ENCODE data around the gene STXBP6.
"Not testable (repeated sequence)": the region's sequence is repeated elsewhere in the genome, so short reads cannot be mapped to it uniquely, and the experiment has no call there.

The STXBP6 gene

DNA sequence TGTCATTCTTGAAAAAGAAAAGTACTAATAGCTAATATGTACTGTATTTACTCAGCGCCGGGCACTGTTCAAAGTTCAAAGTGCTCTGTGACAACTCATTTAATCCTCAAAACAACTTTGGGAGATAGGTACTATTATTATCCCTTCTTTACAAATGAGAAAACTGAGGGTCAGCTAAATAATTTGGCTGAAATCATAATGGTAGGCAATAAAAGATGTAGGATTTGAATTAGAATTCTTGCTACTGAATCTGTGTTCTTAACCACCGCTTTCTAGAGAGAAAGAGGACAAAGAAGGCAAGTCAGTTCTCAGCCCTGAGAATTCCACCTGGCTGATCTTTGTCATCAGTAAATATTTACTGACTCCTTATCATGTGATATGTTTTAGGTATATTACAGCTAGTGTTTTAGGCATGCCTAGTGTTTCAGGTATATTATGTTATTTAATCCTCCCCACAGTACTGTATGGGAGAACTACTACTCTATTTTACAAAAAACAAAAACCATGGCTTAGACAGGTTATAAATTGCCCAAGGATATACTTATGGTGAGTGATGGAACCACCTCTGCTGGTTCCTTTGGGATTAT lies 210.2 kb downstream of the STXBP6 start:
- FAIRE-seq: no peak
- TF ChIP-seq POLR2AphosphoS5 (IDR thresholded peaks at IDR 0.05; ENCODE audit: low read depth, low read length) (no peak), POLR2A (IDR thresholded peaks at IDR 0.05; ENCODE audit: low read depth, low read length) (no peak), TAF1 (IDR thresholded peaks at IDR 0.05; ENCODE audit: borderline replicate concordance, low read depth, low read length) (no peak)
- no peak for DNase-seq (ENCODE audit: insufficient read length)

DNA sequence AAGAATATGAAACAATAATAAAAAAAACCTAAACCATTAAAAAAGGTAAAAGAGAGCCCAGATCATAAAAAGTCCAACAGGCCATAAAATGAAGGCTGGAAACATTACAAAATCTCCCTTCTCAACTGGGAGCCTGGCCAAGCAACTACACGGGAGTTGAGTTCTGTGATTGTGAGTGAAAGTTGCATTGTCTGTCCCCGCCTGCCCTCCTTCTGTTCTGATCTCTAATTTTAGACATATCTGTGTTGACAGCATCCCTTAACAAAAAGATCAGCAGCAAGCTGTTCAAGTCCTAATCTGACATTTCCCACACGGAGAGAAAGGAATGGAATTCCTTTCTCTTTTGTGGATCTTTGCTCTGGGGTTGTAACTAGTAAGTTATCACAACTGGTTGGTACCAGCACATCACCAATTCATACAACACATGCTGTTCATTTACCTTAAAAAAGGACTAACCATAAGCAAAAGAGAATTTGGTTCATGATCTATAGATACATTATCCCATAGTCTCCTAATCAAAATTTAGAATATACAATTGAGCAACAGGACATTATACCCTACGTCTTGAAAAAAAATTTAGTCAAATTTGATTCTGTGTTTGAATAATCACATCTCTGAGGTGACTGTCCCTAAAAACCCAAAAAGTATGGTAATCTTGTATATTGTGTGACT lies 210.9 kb downstream of the STXBP6 start:
- FAIRE-seq (no peak), DNase-seq (ENCODE audit: insufficient read length) (no peak)
- TF ChIP-seq POLR2A (IDR thresholded peaks at IDR 0.05; ENCODE audit: low read depth, low read length) (no peak), POLR2AphosphoS5 (IDR thresholded peaks at IDR 0.05; ENCODE audit: low read depth, low read length) (no peak), TAF1 (IDR thresholded peaks at IDR 0.05; ENCODE audit: borderline replicate concordance, low read depth, low read length) (no peak)

DNA sequence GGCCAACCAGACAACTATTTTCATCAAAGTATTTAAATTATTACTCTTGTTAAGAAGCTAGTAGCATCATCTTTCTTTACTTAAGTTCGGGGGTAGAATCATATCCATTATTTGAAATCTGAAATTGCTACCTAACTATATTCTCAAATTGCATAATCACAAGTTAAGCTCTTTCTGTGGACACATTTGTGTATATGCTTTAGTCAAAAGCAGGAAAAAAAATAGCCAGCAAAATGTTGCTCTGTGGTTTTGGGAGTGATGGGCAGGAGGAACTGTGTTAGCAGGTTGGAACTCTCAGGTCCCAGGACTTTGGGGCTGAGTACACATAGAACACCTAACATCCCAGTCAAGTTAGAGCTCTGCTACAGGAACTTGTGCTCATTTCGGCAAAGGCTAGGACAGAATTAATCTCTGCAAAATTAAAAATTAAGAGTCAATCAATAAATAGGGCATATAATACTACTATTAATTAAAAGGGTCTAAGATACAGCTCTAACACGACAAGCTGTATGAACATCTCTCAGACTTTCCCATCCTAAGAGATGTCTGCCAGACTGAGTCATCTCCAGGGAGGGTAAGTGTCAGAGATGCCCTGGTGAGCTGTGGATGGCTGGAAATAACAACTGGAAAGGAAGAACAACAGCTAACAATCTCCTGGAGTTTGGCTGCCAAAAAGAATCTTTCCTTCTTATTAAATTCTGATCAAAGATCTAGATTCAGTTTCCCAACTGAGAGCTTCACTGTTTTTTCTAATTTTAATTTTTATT lies 212.5 kb downstream of the STXBP6 start:
- TF ChIP-seq POLR2AphosphoS5 (IDR thresholded peaks at IDR 0.05; ENCODE audit: low read depth, low read length) (no peak), TAF1 (IDR thresholded peaks at IDR 0.05; ENCODE audit: borderline replicate concordance, low read depth, low read length) (no peak), POLR2A (IDR thresholded peaks at IDR 0.05; ENCODE audit: low read depth, low read length) (no peak)
- DNase-seq (ENCODE audit: insufficient read length) (no peak), FAIRE-seq (no peak)

DNA sequence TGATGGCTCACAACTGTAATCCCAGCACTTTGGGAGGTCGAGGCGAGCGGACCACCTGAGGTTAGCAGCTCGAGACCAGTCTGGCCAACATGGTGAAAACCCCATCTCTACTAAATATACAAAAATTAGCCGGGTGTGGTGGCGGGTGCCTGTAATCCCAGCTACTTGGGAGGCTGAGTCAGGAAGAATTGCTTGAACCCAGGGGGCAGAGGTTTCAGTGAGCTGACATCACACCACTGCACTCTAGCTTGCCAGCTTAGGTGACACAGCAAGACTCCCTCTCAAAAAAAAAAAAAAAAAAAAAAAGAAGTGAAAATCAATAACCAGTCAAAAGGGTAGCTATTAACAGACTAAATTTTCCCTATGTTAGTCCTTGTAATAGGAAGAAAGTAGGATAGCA lies 213.6 kb downstream of the STXBP6 start:
- DNase-seq (ENCODE audit: insufficient read length); FAIRE-seq: not testable (repeated sequence)

DNA sequence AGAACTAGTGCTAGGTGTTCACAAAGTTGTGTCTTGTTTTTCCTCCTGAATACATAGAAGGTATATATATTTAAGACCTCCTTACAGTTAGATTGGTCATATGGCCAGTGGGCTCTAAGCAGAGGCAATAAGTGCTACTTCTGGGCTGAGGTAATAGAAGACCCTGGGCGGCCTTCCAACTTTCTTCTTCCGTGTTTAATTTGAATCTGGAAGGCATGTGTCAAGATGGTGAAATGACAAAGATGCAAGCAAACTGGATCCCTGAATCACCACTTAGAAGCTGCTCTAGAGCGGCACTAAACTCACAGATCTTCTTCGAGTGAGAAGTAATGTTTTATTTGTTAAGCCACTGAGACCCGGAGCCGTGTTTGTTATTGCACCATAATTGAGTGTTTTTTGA lies 215.0 kb downstream of the STXBP6 start:
- FAIRE-seq: no peak
- no peak for DNase-seq (ENCODE audit: insufficient read length)
- TF ChIP-seq POLR2A (IDR thresholded peaks at IDR 0.05; ENCODE audit: low read depth, low read length): no peak
- no peak for TF ChIP-seq POLR2AphosphoS5 (IDR thresholded peaks at IDR 0.05; ENCODE audit: low read depth, low read length)
- TF ChIP-seq TAF1 (IDR thresholded peaks at IDR 0.05; ENCODE audit: borderline replicate concordance, low read depth, low read length): no peak

DNA sequence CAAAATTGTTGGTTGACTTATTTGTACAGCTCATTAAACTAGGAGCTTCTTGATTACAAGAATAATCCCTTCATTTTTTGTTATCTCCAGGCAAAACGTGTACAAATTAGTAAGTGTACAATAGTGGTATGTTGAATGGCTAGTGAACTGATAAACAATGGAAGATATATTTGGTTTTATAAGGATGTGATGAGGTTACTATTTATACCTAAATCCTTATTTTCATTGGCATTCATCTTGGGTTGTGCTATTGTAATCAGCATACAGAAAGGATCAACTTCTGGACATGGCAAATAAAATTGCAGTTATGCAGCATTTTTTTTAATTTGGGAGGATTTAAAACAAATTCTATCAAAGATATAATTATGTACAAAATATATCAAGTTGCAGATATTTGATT lies 216.6 kb downstream of the STXBP6 start:
- DNase-seq (ENCODE audit: insufficient read length) (no peak), FAIRE-seq (no peak)
- no peak for TF ChIP-seq TAF1 (IDR thresholded peaks at IDR 0.05; ENCODE audit: borderline replicate concordance, low read depth, low read length)
- no peak for TF ChIP-seq POLR2A (IDR thresholded peaks at IDR 0.05; ENCODE audit: low read depth, low read length)

DNA sequence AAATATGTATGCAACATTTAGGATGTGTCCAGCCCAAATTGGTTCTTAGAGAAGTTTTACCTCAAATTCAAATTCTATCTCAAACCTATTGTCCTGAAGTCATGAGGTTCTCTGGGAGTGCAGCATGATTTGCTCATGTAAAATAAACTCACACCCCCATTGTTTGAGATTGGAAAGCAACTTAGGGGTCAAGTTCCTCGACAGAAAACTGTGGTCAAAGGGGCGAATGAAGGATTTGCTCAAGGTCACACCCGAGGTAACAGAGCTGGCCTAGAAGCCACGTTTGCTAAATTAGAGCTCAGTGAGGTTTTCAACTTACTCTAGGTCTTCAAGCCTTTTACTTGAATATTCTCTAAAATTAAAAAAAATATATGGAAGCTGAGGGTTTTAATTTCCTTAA lies 218.3 kb downstream of the STXBP6 start:
- FAIRE-seq: no peak
- no peak for DNase-seq (ENCODE audit: insufficient read length)
- TF ChIP-seq POLR2AphosphoS5 (IDR thresholded peaks at IDR 0.05; ENCODE audit: low read depth, low read length): no peak
- TF ChIP-seq POLR2A (IDR thresholded peaks at IDR 0.05; ENCODE audit: low read depth, low read length): no peak
- TF ChIP-seq TAF1 (IDR thresholded peaks at IDR 0.05; ENCODE audit: borderline replicate concordance, low read depth, low read length): no peak

DNA sequence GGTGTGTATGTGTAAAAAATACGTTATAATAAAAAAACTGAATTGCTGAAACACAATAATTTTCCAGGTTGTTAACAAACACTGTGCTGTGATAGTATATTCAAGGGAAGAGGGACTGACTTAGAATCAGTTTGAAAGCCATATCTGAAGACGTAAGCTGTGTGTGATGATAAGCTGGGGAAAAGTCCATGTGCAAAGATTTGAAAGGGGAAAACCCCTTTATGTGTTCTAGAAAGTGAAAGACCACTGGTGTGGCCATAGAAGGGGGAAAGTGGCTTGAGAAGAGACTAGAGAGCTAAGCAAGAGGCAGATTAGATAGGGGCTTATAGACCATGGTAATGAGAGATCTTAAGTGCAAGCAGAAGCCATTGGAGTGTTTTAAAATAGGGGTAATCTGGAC lies 220.1 kb downstream of the STXBP6 start:
- no peak for DNase-seq (ENCODE audit: insufficient read length)
- no peak for TF ChIP-seq TAF1 (IDR thresholded peaks at IDR 0.05; ENCODE audit: borderline replicate concordance, low read depth, low read length)
- TF ChIP-seq POLR2A (IDR thresholded peaks at IDR 0.05; ENCODE audit: low read depth, low read length): no peak
- TF ChIP-seq POLR2AphosphoS5 (IDR thresholded peaks at IDR 0.05; ENCODE audit: low read depth, low read length): no peak
- no peak for FAIRE-seq

DNA sequence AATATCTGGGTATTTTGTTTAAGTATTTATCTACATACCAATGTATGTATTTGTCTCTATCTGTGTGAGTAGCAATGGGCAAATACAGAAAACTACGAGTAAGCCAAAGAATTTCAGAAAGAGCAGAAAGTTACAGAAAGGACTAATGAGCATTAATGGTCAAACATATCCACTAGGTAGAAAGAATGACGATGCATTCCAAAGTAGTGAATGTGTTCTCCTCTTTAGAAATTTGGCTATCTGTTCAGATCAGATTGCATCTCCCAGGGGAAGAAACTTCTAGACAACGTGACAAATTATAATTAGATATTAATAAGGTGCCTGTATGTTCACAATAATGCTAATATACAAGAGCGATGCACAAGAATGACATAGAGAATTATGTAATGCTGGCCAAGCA lies 221.5 kb downstream of the STXBP6 start:
- FAIRE-seq (no peak), DNase-seq (ENCODE audit: insufficient read length) (no peak)
- TF ChIP-seq POLR2A (IDR thresholded peaks at IDR 0.05; ENCODE audit: low read depth, low read length): no peak

DNA sequence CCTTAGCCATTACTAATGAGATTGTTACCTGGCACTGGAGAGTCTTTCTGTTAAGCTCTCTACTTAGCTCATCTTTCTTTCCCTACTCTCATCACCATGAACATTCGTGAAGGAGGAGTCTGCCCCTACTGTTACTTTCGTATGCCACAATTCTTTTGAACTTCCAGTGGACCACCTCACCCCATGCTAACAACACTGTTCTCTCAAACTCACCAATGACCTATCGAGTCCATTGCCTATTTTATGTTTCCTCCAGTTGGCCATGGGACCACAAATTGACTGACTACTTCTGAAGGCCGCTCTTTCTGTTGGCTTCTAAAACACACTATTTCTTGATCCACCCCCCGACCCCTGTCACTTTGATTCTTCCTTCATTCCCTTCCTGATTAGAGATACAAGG lies 223.6 kb downstream of the STXBP6 start:
- no peak for DNase-seq (ENCODE audit: insufficient read length)
- FAIRE-seq: no peak
- TF ChIP-seq POLR2A (IDR thresholded peaks at IDR 0.05; ENCODE audit: low read depth, low read length): no peak
- no peak for TF ChIP-seq TAF1 (IDR thresholded peaks at IDR 0.05; ENCODE audit: borderline replicate concordance, low read depth, low read length)
- no peak for TF ChIP-seq POLR2AphosphoS5 (IDR thresholded peaks at IDR 0.05; ENCODE audit: low read depth, low read length)

DNA sequence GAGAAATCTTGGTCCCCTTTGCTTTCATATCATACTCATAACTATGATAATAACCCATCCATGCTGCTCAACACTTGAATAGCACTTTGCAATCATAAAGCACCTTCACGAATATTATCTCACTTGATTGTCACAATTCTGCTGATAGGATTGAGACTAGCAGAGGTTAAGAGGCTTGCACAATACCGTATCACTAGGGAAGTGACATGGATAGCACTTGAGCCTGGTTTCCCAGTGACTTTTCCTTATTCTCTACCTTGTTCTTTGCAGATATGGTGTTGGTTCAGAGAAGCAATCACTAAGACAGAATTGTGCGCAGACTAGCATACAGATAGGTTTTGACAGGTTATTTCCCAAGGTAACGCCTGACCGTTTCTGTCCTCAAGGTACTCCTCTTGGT lies 229.3 kb downstream of the STXBP6 start:
- DNase-seq (ENCODE audit: insufficient read length) (no peak), FAIRE-seq (no peak)
- no peak for TF ChIP-seq POLR2A (IDR thresholded peaks at IDR 0.05; ENCODE audit: low read depth, low read length)
- TF ChIP-seq POLR2AphosphoS5 (IDR thresholded peaks at IDR 0.05; ENCODE audit: low read depth, low read length): no peak
- no peak for TF ChIP-seq TAF1 (IDR thresholded peaks at IDR 0.05; ENCODE audit: borderline replicate concordance, low read depth, low read length)

DNA sequence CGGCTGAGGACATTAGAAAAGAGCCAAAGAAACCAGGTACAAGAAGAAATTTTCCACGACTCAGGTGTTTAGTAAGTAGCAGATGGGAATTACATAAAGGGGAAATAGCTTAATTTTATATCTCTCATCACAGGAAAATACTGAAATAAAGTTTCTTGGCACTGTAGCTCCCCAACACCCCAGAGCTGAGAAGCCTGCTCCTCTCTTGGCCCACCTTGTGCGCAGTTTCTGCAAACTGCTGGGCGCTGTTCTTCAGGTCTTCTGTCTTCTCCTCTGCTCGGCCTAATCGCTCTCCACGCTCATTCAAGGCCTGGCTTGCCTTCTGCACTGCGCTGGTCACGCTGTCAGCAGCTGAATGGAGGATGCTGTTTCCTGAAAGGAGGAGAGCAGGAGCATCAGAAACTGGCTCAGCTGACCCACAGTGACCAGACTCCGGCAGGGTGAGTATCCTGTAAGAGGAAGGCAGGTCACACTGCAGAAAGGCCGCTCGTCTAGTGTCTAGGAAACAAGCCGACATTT lies 231.1 kb downstream of the STXBP6 start:
- no peak for DNase-seq (ENCODE audit: insufficient read length)
- FAIRE-seq: no peak

More for the DNA sequence above, 231.1 kb downstream of the STXBP6 start:
- TF ChIP-seq POLR2AphosphoS5 (IDR thresholded peaks at IDR 0.05; ENCODE audit: low read depth, low read length) (no peak), TAF1 (IDR thresholded peaks at IDR 0.05; ENCODE audit: borderline replicate concordance, low read depth, low read length) (no peak), POLR2A (IDR thresholded peaks at IDR 0.05; ENCODE audit: low read depth, low read length) (no peak)

Measured in GM12892 (cell line).